AG10803 (cell line): ENCODE results near the gene CDCA4.
"Not testable (repeated sequence)": the region's sequence is repeated elsewhere in the genome, so short reads cannot be mapped to it uniquely, and the experiment has no call there.

Experiments
- DNase-seq: peaks from one replicate; pipeline ENCODE4 v3.0.0; 2010; ENCODE audit warnings: low read depth
- H3K4me3 ChIP-seq: 2 replicates; pipeline ENCODE4 v1.5.1; 2011; ENCODE audit warnings: mild to moderate bottlenecking, low read length, control low read depth
- CTCF ChIP-seq: conservative IDR thresholded peaks from 2 replicates; pipeline ENCODE4 v1.5.1; 2011; ENCODE audit warnings: mild to moderate bottlenecking, low read length, control low read depth, inconsistent platforms

CDCA4 gene

GRCh38 chr14:105029402-105029801, 8.5 kb upstream of the CDCA4 start:
- DNase-seq = no peak
- no peak for TF ChIP-seq CTCF
- no peak overlapping the region for H3K4me3 ChIP-seq

- no peak overlapping the region for H3K4me3 ChIP-seq
- peak; percentile 48 for DNase-seq
- TF ChIP-seq CTCF = no peak
Observed at GRCh38 chr14:105028251-105028927, 7.5 kb upstream of the CDCA4 start.

- DNase-seq = peak; percentile 26
- not testable (repeated sequence) for H3K4me3 ChIP-seq
Observed at GRCh38 chr14:105027718-105028117, 6.8 kb upstream of the CDCA4 start.

GRCh38 chr14:105026802-105027563, 6.1 kb upstream of the CDCA4 start:
- no peak overlapping the region for H3K4me3 ChIP-seq
- DNase-seq = peak; percentile 44
- TF ChIP-seq CTCF = no peak

GRCh38 chr14:105026033-105026785, 5.3 kb upstream of the CDCA4 start:
- no peak for TF ChIP-seq CTCF
- no peak overlapping the region for H3K4me3 ChIP-seq
- peak; percentile 26 for DNase-seq

GRCh38 chr14:105025429-105025828, 4.5 kb upstream of the CDCA4 start:
- no peak for TF ChIP-seq CTCF
- DNase-seq = no peak
- H3K4me3 ChIP-seq = no peak overlapping the region

GRCh38 chr14:105023791-105024480, 3.1 kb upstream of the CDCA4 start:
- no peak overlapping the region for H3K4me3 ChIP-seq
- peak; percentile 72 for DNase-seq
- TF ChIP-seq CTCF = no peak
